ENCODE results near the gene MTERF4. TPM values are rescaled to one million over a fixed set of nuclear protein-coding genes. Genes with fewer than 3 reads are reported as not detected.
A peak's percentile ranks its signal among the peaks of the same experiment; 100 is the strongest.
"Not testable (repeated sequence)": the region's sequence is repeated elsewhere in the genome, so short reads cannot be mapped to it uniquely, and the experiment has no call there.

The MTERF4 gene
- total RNA-seq, 2 donors from 2014 or later = 17.1 to 17.8 TPM

GRCh38 chr2:241095594-241096290, 6.3 kb downstream of the MTERF4 start:
- no peak for DNase-seq (ENCODE audit: low spot score)

DNA sequence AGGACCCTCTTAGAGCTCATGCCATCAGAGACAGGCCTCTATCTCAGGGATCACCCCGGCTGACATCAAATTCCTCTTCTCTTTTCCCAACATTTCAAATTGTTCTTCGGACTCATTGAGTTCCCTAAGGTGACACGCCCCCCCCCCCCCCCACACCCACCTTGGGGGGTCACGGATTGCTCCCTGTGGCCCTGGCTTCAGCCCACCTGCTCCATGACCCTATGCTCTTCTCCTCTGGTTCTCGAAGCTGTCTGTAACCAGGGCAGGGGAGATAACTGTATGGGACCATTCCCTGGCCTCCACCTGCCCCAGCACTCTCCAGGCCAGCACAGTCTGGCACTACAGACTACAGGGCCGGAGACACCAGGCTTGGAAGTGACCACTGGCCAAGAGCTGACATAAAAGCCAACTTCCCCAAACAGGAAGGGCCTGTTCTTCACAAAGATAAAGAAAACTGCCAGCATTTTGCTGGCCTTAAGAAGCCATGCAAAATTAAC, 7.1 kb downstream of the MTERF4 start:
- DNase-seq (ENCODE audit: low spot score) = no peak
- intact Hi-C loops (cut with DNase I) = no loop called here

More at GRCh38 chr2:241095594-241096290, 6.3 kb downstream of the MTERF4 start:
- intact Hi-C loops (cut with DNase I) = no loop called here

DNA sequence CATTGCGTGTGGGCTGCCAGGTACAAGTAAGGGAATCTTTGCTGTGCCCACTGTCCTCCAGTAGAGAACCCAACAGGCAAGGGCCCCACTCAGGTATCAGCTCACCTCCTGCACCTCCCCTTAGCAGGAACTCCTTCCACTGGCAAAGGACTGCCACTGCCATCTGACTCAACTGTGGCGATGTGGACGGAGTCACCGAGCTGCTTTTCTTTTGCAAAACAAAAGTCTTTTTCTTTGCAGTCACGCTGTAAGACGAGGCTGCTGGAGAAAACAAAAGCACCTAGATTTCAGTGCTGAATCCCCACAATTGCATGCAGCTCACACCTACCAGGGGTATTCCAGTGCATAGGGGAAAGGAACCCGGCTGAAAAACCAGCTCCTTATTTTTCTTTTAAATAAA, 7.9 kb downstream of the MTERF4 start:
- no peak for DNase-seq (ENCODE audit: low spot score)
- intact Hi-C loops (cut with DNase I) = no loop called here

- DNase-seq (ENCODE audit: low spot score); intact Hi-C loops (cut with DNase I): not testable (repeated sequence)
Observed at GRCh38 chr2:241093133-241093781, 8.8 kb downstream of the MTERF4 start.

DNA sequence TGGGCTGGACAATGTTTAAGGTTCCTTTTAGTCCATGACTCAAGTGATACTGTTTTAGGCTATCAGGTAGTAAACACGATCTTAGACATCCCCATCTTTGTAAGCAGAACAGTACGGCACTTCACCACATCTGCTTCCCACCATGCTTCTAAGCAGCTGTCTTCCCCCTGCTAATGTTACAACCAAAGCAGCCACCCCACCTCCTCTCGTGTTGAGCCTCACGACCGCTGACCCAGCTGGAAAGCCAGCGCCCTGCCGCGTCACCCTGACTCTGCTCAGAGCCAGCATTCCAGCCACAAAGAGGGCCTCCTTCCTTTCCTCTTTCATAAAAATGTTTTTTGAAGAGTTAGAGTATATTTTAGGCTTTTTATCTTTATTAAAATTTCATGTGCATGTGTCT, 9.4 kb downstream of the MTERF4 start:
- DNase-seq (ENCODE audit: low spot score) = no peak
- intact Hi-C loops (cut with DNase I) = no loop called here

- intact Hi-C loops (cut with DNase I) = no loop called here
- no peak for DNase-seq (ENCODE audit: low spot score)
Observed at GRCh38 chr2:241091734-241092445, 10.2 kb downstream of the MTERF4 start.

GRCh38 chr2:241091201-241091600, 10.9 kb downstream of the MTERF4 start:
- intact Hi-C loops (cut with DNase I) = no loop called here

GRCh38 chr2:241088791-241089732, 13.0 kb downstream of the MTERF4 start:
- no peak for DNase-seq (ENCODE audit: low spot score)
- intact Hi-C loops (cut with DNase I) = no loop called here

More at GRCh38 chr2:241091201-241091600, 10.9 kb downstream of the MTERF4 start:
- no peak for DNase-seq (ENCODE audit: low spot score)

GRCh38 chr2:241088376-241088775, 13.7 kb downstream of the MTERF4 start:
- DNase-seq (ENCODE audit: low spot score) = no peak
- intact Hi-C loops (cut with DNase I) = no loop called here

- no peak for DNase-seq (ENCODE audit: low spot score)
- intact Hi-C loops (cut with DNase I) = no loop called here
Observed at GRCh38 chr2:241087420-241088268, 14.4 kb downstream of the MTERF4 start.

DNA sequence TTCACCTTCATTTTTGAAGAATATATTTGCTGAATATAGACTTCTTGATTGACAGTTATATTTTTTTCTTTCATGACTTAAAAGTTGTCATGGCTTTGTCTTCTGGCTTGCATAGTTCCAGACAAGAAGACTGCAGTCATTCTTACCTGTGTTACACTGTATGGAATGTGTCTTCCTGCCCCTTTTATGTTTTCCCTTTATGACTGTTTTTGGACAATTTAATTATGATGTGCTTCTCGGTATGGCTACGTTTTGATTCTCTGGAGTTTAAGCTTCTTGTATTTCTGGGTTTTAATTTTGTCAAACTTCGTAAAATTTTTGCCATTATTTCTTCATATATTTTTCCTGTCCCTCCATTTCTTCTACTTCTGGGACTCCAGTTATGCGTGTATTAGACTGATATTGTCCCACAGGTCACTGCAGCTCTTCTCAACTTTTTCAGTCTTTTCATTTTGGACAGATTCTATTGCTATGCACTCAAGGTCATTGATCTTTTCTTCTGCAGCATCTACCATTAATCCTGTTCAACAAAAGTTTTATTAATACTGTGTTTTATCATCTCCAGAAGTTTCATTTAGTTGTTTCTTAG, 17.1 kb downstream of the MTERF4 start:
- intact Hi-C loops (cut with DNase I) = no loop called here
- DNase-seq (ENCODE audit: low spot score) = no peak

DNA sequence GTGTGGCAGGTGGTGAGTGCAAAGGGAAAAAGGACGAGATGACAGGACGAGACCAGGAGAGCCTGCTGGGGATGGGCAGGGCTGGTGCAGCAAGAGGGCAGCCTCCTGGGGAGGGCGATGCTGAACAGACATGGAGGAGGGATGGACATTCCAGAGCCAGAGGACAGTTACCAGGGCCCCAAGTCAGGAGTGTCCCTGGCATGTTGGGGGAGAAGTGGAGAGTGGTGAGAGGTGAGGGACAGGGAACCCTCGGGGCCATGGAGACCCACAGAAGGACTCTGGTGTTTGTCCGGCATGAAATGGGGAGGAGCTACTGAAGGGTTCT, 19.0 kb downstream of the MTERF4 start:
- intact Hi-C loops (cut with DNase I) = no loop called here
- peak; percentile 67 for DNase-seq (ENCODE audit: low spot score)

GRCh38 chr2:241082341-241083090, 19.6 kb downstream of the MTERF4 start:
- DNase-seq (ENCODE audit: low spot score) = no peak
- intact Hi-C loops (cut with DNase I) = no loop called here

- peak; percentile 72 for DNase-seq (ENCODE audit: low spot score)
- intact Hi-C loops (cut with DNase I) = no loop called here
Observed at GRCh38 chr2:241081643-241082340, 20.3 kb downstream of the MTERF4 start.

DNA sequence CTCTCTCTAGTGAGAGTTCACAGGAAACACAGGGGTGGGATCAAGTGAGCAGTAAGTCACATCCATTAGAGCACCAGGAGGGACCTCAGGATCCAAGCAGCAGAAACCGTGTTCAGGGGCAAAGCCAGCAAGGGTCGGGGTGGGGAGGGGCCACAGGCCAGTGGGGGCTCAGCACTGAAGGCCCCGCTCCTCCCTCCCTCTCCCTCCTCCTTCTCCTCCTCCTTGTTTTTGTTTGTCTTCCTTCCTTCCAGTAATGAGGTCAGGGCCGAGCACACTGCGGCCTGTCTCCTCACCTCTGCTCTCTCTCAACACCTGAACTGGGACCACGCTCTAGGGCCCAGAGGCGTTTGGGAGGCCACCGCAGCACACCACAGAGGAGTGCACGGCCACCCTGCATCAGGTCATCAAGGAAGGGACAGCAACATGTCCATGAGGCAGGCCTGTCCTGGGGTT, 20.9 kb downstream of the MTERF4 start:
- no peak for DNase-seq (ENCODE audit: low spot score)
- intact Hi-C loops (cut with DNase I) = no loop called here

DNA sequence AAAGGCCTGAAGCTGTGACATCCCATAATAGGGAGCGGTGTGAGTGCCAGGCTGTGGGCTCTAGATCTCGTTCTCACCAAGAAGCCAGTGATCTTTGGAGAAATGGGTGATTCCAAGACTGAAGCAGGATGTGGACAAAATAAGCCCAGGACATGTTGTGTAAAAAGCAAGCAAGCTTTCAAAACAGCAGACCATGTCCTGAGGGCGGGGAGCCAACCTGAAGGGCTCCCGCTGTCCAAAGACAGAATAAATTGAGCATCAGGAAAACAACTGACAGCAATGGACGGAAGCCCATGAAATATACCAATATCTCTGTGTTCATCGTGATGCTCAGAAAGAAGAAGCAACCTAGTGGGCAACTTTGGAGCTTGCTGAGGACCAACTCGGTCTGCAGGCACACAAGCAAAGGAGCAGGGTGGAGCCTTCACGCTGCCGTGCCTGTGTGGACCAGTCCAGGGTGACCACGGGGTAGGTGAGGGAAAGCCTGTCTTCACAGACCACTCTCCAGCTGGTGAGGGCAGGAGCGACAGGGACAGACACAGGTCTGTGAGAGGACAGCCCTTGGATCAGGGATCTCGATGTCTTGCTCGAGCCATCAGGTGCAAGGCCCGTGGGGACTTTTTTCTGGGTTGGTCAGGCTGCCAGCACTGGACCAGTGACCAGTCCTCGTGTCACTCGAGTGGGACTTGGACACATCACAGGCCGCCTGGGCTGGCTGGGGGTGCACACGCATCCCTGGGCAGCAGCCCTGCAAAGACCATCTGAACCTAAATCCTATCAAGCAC, 21.5 kb downstream of the MTERF4 start:
- DNase-seq (ENCODE audit: low spot score) = no peak
- intact Hi-C loops (cut with DNase I) = no loop called here
